K562 (cell line): Measurements from ENCODE around the gene KIF23. TPM values are rescaled to one million over a fixed set of nuclear protein-coding genes. Genes with fewer than 3 reads are reported as not detected.

Experiments used
- BRD4 ChIP-seq: fragments of 200-600 bp; sonication (generic); IDR thresholded peaks from 2 replicates; pipeline ENCODE4 v1.6.1; 2017; ENCODE audit warnings: inconsistent platforms
- CBX5 ChIP-seq: IDR thresholded peaks from 2 replicates; pipeline ENCODE4 v1.6.1; 2014; ENCODE audit warnings: low read depth, borderline replicate concordance
- KDM5B ChIP-seq: fragments of 200-600 bp; sonication (generic); IDR thresholded peaks from 2 replicates; pipeline ENCODE4 v1.6.1; 2012; ENCODE audit warnings: low read depth, mild to moderate bottlenecking, moderate library complexity, low read length, control low read depth, inconsistent platforms; ENCODE audit not compliant: insufficient replicate concordance
- MAFF ChIP-seq: IDR thresholded peaks from 2 replicates; pipeline ENCODE4 v1.6.1; 2012; ENCODE audit warnings: low read length, improper control_type of control experiment
- MTF1 ChIP-seq: fragments of 250-450 bp; sonication (Bioruptor Pico); IDR thresholded peaks from 2 replicates; pipeline ENCODE4 v1.9.0; 2021; ENCODE audit warnings: moderate library complexity, mild to moderate bottlenecking, inconsistent platforms, borderline replicate concordance
- NELFE ChIP-seq: IDR thresholded peaks from 2 replicates; pipeline ENCODE4 v1.6.1; 2011; ENCODE audit warnings: mild to moderate bottlenecking; ENCODE audit not compliant: insufficient read depth, insufficient read length
- NFE2 ChIP-seq: IDR thresholded peaks from 2 replicates; pipeline ENCODE4 v1.6.1; 2014; ENCODE audit warnings: antibody characterized with exemption, low read depth
- SAFB2 ChIP-seq: fragments of 200-400 bp; formaldehyde crosslinking; IDR thresholded peaks from 2 replicates; pipeline ENCODE4 v1.6.1; 2018; ENCODE audit warnings: borderline replicate concordance, low read length, low read depth, moderate library complexity; ENCODE audit not compliant: severe bottlenecking
- SP1 ChIP-seq: sonication (generic); formaldehyde crosslinking; IDR thresholded peaks from 2 replicates; pipeline ENCODE4 v1.8.1; 2022; ENCODE audit warnings: mild to moderate bottlenecking, missing genetic modification reagents
- SRSF1 ChIP-seq: fragments of 200-400 bp; formaldehyde crosslinking; IDR thresholded peaks from 2 replicates; pipeline ENCODE4 v1.6.1; 2017; ENCODE audit warnings: mild to moderate bottlenecking, low read depth, low read length, moderate library complexity
- TCF7 ChIP-seq: sonication (generic); IDR thresholded peaks from 2 replicates; pipeline ENCODE4 v1.6.1; 2016; ENCODE audit warnings: antibody characterized with exemption, borderline replicate concordance
- TEAD2 ChIP-seq: fragments of 450-650 bp; IDR thresholded peaks from 2 replicates; pipeline ENCODE4 v1.6.1; 2016; ENCODE audit warnings: missing genetic modification characterization, control low read depth, missing compliant biosample characterization
- THRAP3 ChIP-seq: fragments of 450-650 bp; IDR thresholded peaks from 2 replicates; pipeline ENCODE4 v1.6.1; 2016; ENCODE audit warnings: mild to moderate bottlenecking, inconsistent platforms, borderline replicate concordance
- ZNF143 ChIP-seq: sonication (generic); formaldehyde crosslinking; IDR thresholded peaks from 2 replicates; pipeline ENCODE4 v1.9.0; 2022; ENCODE audit warnings: mild to moderate bottlenecking, missing genetic modification reagents
- ZNF232 ChIP-seq: sonication (generic); formaldehyde crosslinking; IDR thresholded peaks from 2 replicates; pipeline ENCODE4 v1.8.0; 2022; ENCODE audit warnings: mild to moderate bottlenecking, missing genetic modification reagents
- ZNF316 ChIP-seq: fragments of 450-650 bp; IDR thresholded peaks from 2 replicates; pipeline ENCODE4 v1.6.1; 2016
- ZNF324 ChIP-seq: fragments of 250-450 bp; sonication (Bioruptor Pico); IDR thresholded peaks from 2 replicates; pipeline ENCODE4 v1.4.0; 2020; ENCODE audit warnings: mild to moderate bottlenecking
- ZNF778 ChIP-seq: fragments of 450-650 bp; formaldehyde crosslinking; IDR thresholded peaks from 2 replicates; pipeline ENCODE4 v1.4.0; 2020; ENCODE audit warnings: mild to moderate bottlenecking, moderate library complexity
- polyA plus RNA-seq, 8 experiments: library from polyadenylated mRNA; depleted of rRNA in 4 of 8; stranded (reverse) in 5 of 8; unstranded in 3 of 8; fragments of >200 nt; fragmentation: Nextera tagmentation in 2 of 8; fragmentation: Illumina TruSeq in 1 of 8; extraction: Ambion mirVana in 2 of 8; extraction: Trizol in 1 of 8; gene quantifications; 2 replicates each; pipeline versions ENCODE4 v1.2.1 to v1.2.3, GENCODE V29; 2011 to 2014; ENCODE audit warnings: inconsistent platforms in 1 of 8, missing spikeins in 1 of 8
- total RNA-seq, 7 experiments: library from RNA; depleted of rRNA in 6 of 7; stranded (reverse); fragments of >200 nt in 6 of 7; fragmentation: Illumina TruSeq in 2 of 7; extraction: Trizol in 2 of 7; gene quantifications; 2 replicates each; pipeline versions ENCODE4 v1.2.1 to v1.2.3, GENCODE V29; 2011 to 2021; ENCODE audit warnings: low replicate concordance in 1 of 7
- TF ChIP-seq, protein P1 (sequence below): fragments of 450-650 bp; conservative IDR thresholded peaks from 2 replicates; pipeline ENCODE4 v1.6.1; 2016; ENCODE audit warnings: missing genetic modification characterization, low read depth, mild to moderate bottlenecking, missing compliant biosample characterization, moderate library complexity
- TF ChIP-seq, protein P2 (sequence below): fragments of 250-450 bp; sonication (Bioruptor Pico); IDR thresholded peaks from 2 replicates; pipeline ENCODE4 v1.4.0; 2020; ENCODE audit warnings: borderline replicate concordance
- TF ChIP-seq, protein P3 (sequence below): IDR thresholded peaks from 3 replicates; pipeline ENCODE4 v1.6.1; 2011; ENCODE audit warnings: borderline replicate concordance, mild to moderate bottlenecking; ENCODE audit not compliant: insufficient read length, insufficient read depth
- TF ChIP-seq, protein P4 (sequence below): fragments of 250-450 bp; sonication (Bioruptor Pico); IDR thresholded peaks from 2 replicates; pipeline ENCODE4 v1.8.0; 2021; ENCODE audit warnings: borderline replicate concordance, mild to moderate bottlenecking, moderate library complexity; ENCODE audit not compliant: poor library complexity, severe bottlenecking
- TF ChIP-seq, protein P5 (sequence below): IDR thresholded peaks from 2 replicates; pipeline ENCODE4 v1.6.1; 2014; ENCODE audit warnings: antibody characterized with exemption

KIF23 gene
- total and polyA plus RNA-seq, 9 of the 15 experiments (the other 6 are each of a cell fraction or from before 2014, with no cell fraction given), result 29.4 to 58.2 (median 41.9) TPM

DNA sequence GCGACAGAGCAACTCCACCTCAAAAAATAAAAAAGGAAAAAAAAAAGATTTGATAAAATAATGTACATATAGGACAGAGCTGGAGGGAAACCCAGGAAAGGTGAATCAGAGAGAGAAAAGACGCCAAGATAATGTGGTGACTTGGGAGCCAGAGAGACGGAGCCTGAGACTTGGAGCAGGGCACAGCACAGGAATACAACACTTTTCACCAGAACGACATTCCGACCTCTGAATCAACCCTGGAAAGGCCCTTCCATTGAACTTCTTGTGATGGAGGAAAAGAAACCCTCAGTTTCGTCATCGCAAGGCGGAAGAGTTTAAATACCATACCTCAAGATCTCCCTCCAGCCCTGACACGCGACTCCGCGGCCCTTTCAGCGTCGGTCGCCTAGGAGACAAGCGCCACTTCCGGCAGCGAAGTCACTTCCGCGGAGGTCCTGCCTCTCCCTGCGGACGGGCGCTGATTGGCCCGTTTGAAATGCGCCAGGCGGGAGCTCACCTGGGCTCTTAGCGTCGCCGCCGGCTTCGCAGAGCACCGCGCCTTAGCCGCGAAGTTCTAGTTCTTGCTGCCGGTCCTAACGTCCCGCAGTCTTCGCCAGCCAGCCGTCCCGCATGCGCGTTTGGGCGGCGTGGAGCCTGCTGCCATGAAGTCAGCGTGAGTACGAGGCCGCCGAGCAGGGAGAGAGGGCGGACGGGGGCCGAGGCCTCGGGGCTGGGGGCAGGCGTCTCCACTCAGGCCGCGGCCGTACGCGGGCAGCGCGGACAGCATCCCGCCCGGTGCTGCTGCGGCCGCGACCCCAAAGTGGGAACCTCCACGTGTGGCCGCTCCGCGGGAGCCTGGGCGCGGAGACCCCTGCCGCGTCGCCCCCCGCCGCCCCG, at the start of gene KIF23 (continued):
- TF ChIP-seq, protein P1, sequence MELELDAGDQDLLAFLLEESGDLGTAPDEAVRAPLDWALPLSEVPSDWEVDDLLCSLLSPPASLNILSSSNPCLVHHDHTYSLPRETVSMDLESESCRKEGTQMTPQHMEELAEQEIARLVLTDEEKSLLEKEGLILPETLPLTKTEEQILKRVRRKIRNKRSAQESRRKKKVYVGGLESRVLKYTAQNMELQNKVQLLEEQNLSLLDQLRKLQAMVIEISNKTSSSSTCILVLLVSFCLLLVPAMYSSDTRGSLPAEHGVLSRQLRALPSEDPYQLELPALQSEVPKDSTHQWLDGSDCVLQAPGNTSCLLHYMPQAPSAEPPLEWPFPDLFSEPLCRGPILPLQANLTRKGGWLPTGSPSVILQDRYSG (tag), result no peak
- TF ChIP-seq, protein P2, sequence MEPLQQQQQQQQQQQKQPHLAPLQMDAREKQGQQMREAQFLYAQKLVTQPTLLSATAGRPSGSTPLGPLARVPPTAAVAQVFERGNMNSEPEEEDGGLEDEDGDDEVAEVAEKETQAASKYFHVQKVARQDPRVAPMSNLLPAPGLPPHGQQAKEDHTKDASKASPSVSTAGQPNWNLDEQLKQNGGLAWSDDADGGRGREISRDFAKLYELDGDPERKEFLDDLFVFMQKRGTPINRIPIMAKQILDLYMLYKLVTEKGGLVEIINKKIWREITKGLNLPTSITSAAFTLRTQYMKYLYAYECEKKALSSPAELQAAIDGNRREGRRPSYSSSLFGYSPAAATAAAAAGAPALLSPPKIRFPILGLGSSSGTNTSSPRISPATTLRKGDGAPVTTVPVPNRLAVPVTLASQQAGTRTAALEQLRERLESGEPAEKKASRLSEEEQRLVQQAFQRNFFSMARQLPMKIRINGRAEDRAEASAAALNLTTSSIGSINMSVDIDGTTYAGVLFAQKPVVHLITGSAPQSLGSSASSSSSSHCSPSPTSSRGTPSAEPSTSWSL, result no peak
- no peak for TF ChIP-seq ZNF316
- TF ChIP-seq ZNF232, result no peak
- no peak for TF ChIP-seq CBX5
- no peak for TF ChIP-seq ZNF324 (CRISPR knock-in tag)
- TF ChIP-seq NFE2, result peak; percentile 15; the same call in 1 of the 2 replicates
- TF ChIP-seq, protein P3, sequence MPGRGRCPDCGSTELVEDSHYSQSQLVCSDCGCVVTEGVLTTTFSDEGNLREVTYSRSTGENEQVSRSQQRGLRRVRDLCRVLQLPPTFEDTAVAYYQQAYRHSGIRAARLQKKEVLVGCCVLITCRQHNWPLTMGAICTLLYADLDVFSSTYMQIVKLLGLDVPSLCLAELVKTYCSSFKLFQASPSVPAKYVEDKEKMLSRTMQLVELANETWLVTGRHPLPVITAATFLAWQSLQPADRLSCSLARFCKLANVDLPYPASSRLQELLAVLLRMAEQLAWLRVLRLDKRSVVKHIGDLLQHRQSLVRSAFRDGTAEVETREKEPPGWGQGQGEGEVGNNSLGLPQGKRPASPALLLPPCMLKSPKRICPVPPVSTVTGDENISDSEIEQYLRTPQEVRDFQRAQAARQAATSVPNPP, result no peak
- TF ChIP-seq MTF1 (CRISPR knock-in tag), result no peak
- TF ChIP-seq TEAD2 (tag), result no peak
- TF ChIP-seq TCF7, result no peak
- TF ChIP-seq BRD4, result no peak
- peak; percentile 70 for TF ChIP-seq KDM5B
- TF ChIP-seq SP1 (CRISPR knock-in tag), result no peak
- TF ChIP-seq SRSF1, result no peak
- no peak for TF ChIP-seq SAFB2
- TF ChIP-seq, protein P4, sequence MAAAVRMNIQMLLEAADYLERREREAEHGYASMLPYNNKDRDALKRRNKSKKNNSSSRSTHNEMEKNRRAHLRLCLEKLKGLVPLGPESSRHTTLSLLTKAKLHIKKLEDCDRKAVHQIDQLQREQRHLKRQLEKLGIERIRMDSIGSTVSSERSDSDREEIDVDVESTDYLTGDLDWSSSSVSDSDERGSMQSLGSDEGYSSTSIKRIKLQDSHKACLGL, result peak; percentile 87
- TF ChIP-seq ZNF778 (CRISPR knock-in tag), result no peak
- TF ChIP-seq ZNF143 (CRISPR knock-in tag), result no peak
- no peak for TF ChIP-seq NELFE
- TF ChIP-seq MAFF, result no peak
- TF ChIP-seq THRAP3, result no peak
- TF ChIP-seq, protein P5, sequence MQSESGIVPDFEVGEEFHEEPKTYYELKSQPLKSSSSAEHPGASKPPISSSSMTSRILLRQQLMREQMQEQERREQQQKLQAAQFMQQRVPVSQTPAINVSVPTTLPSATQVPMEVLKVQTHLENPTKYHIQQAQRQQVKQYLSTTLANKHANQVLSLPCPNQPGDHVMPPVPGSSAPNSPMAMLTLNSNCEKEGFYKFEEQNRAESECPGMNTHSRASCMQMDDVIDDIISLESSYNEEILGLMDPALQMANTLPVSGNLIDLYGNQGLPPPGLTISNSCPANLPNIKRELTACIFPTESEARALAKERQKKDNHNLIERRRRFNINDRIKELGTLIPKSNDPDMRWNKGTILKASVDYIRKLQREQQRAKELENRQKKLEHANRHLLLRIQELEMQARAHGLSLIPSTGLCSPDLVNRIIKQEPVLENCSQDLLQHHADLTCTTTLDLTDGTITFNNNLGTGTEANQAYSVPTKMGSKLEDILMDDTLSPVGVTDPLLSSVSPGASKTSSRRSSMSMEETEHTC, result no peak
